Pancreas (tissue), 10 donors: ENCODE measurements around the gene FCRLA. TPM values are rescaled to one million over a fixed set of nuclear protein-coding genes. Genes with fewer than 3 reads are reported as not detected.
A peak's percentile ranks its signal among the peaks of the same experiment; 100 is the strongest.
"Not testable (repeated sequence)": the region's sequence is repeated elsewhere in the genome, so short reads cannot be mapped to it uniquely, and the experiment has no call there.

Source experiments
- ATAC-seq, 4 donors: fragments of 200-7000 bp; cut with Tn5 transposase; one replicate each; pipeline versions ENCODE4 v1.8.0 to v1.9.1; 2020; ENCODE audit warnings: mild to moderate bottlenecking in 4 of 4, moderate library complexity in 4 of 4
- DNase-seq, 6 donors: peaks; one replicate each; pipeline ENCODE4 v3.0.0-alpha.2; 2020
- FAIRE-seq: peaks from 2 replicates; lab custom pipeline; 2012; peaks lifted over from hg19 to GRCh38; lab: Jason Lieb, UNC
- H3K27ac ChIP-seq, 4 donors: fragments of 200-600 bp; sonication (generic); 1 replicate in 3 of 4; 2 replicates in 1 of 4; pipeline versions ENCODE4 v1.5.0 to v1.8.0; 2020
- H3K27me3 ChIP-seq, 4 donors: fragments of 200-600 bp; one replicate each; pipeline ENCODE4 v1.8.0; 2021
- H3K36me3 ChIP-seq, 3 donors: fragments of 200-600 bp; sonication (generic) in 1 of 3; one replicate each; pipeline versions ENCODE4 v1.5.0 to v1.8.0; 2020 to 2021
- H3K4me1 ChIP-seq, 3 donors: fragments of 200-600 bp; one replicate each; pipeline ENCODE4 v1.8.0; 2021
- H3K4me3 ChIP-seq, 4 donors: fragments of 200-600 bp; sonication (generic) in 2 of 4; one replicate each; pipeline versions ENCODE4 v1.5.0 to v1.8.0; 2020 to 2021
- H3K9me3 ChIP-seq, 4 donors: fragments of 200-600 bp; one replicate each; pipeline ENCODE4 v1.8.0; 2021
- WGBS, 2 donors: extraction: QIAGEN DNeasy Blood & Tissue Kit; methylation state at CpG; one replicate each; pipeline ENCODE4 v1.1.7; 2013; 5-methylcytosine and 5-hydroxymethylcytosine counted together
- intact Hi-C, 3 donors: fragments of 100-400 bp; cut with DNase I; formaldehyde crosslinking; loops; one replicate each; pipeline versions ENCODE4 v1.11.1 to v1.14.2; 2022
- polyA plus RNA-seq, 2 donors: library from polyadenylated mRNA; stranded (reverse); fragments of 200-250 nt; gene quantifications; one replicate each; pipeline ENCODE4 v1.2.3, GENCODE V29; 2013
- total RNA-seq, 6 donors: library from RNA; stranded (reverse); fragmentation: NEBNext Ultra II Directional in 4 of 6; extraction: Animal tissue kit (Norgen Biotek cat#: 25700) in 4 of 6; gene quantifications; one replicate each; pipeline versions ENCODE4 v1.2.1 to v1.2.4, GENCODE V29; 2021 to 2023
- TF ChIP-seq, protein P1 (sequence below), 4 donors: fragments of 200-600 bp; sonication (generic) in 3 of 4; IDR thresholded peaks; one replicate each; pipeline versions ENCODE4 v1.5.0 to v1.8.0; 2021; ENCODE audit warnings: antibody characterized with exemption in 4 of 4
- donor health status: healthy with polysubstance abuse.
- donor health status: DM: no; HTN: no; CAD: no; lungs with moderate emphysema.
- donor health status: DM: no; HTN: no; CAD: no.
- donor health status: control.
- donor health status: control.
- donor health status: Bipolar disorder and iron deficiency.
- donor health status: DM: yes; HTN: yes; CAD: no.
- donor health status: DM: no; HTN: no; CAD: no.
- donor health status: DM: no; HTN: no; CAD: no.
- donor health status: DM: yes; HTN: yes; CAD: no.

The FCRLA gene
- total and polyA plus RNA-seq, 8 donors: 0.38 TPM; not detected in 7

DNA sequence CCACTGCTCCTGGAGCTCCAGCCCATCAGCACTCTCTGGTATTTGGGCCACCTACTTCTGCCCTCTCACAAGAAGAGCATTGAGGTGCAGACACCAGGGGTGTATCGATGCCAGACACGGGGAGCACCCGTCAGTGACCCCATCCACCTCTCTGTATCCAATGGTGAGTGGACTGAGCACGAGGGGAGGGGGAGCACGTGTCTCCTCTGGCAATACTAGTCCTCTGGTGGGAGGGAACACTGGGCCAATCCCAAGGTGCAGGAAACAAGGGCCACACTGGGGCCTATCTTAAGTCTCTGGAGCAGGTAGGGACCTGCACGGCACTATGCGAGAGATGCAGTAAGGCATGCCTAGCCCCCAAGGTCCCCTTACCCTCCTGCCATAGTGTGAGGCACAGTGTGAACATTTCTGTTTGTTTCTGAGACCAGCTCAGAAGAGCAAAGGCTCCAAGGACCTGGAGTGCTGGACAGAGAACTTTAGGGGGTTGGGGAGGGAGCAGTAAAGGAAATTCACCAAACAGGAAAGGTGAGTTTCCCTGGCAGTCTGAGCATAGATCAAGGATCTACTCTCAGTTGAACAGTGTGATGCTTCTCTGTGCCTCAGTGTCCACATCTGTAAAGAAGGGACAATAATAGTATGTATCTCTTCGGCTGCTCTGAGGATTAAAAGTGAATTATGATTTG, 16.6 kb downstream of the FCRLA start:
- no peak for ATAC-seq
- no peak for DNase-seq
- Histone ChIP-seq H3K36me3 (no peaks in the 10 kb centered on the region), H3K9me3 (no peaks in the 10 kb centered on the region), H3K27ac (no peak overlapping the region), H3K4me1 (peaks cover 0 to 7% (median 0%) of the 10 kb centered on the region in 3 donors), H3K4me3 (no peak overlapping the region), H3K27me3 (no peaks in the 10 kb centered on the region)
- no peak for FAIRE-seq
- WGBS, 2 donors: 68 to 81% methylated on average over 8 of the region's 8 CpGs
- TF ChIP-seq, protein P1, sequence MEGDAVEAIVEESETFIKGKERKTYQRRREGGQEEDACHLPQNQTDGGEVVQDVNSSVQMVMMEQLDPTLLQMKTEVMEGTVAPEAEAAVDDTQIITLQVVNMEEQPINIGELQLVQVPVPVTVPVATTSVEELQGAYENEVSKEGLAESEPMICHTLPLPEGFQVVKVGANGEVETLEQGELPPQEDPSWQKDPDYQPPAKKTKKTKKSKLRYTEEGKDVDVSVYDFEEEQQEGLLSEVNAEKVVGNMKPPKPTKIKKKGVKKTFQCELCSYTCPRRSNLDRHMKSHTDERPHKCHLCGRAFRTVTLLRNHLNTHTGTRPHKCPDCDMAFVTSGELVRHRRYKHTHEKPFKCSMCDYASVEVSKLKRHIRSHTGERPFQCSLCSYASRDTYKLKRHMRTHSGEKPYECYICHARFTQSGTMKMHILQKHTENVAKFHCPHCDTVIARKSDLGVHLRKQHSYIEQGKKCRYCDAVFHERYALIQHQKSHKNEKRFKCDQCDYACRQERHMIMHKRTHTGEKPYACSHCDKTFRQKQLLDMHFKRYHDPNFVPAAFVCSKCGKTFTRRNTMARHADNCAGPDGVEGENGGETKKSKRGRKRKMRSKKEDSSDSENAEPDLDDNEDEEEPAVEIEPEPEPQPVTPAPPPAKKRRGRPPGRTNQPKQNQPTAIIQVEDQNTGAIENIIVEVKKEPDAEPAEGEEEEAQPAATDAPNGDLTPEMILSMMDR (IDR thresholded peaks at IDR 0.05): no peak
- intact Hi-C loops: no loop called here

DNA sequence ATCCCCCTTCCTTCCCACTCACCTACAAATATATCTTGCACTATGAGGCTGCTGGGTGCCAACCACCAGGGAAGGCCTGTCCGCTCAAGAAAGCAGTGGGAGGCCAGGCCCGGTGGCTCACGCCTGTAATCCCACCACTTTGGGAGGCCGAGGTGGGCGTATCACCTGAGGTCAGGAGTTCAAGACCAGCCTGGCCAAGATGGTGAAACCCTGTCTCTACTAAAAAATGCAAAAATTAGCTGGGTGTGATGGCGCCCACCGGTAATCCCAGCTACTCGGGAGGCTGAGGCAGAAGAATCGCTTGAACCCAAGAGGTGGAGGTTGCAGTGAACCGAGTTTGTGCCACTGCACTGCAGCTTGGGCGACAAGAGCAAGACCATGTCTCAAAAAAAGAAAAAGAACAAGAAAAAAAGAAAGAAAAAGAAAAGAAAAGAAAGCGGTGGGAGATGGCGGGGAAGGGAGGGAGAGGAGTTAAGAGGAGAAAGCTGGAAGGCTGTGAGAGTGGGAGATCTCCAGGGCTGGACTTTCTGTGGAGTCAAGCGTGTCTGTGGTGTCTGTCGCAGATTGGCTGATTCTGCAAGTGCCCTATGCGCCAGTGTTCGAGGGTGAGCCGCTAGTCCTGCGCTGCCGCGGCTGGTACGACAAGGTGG, 18.4 kb downstream of the FCRLA start:
- Histone ChIP-seq H3K4me3 (peak overlapping the region; percentile 68 to 90 (median 74)), H3K27ac (peak overlapping the region in 1 of 4 donors; percentile 83)
- FAIRE-seq, H3K27me3 ChIP-seq, H3K36me3 ChIP-seq, DNase-seq, ATAC-seq, H3K4me1 ChIP-seq, intact Hi-C loops, H3K9me3 ChIP-seq: not testable (repeated sequence)
- 44 to 45% methylated on average over 22 of the region's 22 CpGs for WGBS, 2 donors

DNA sequence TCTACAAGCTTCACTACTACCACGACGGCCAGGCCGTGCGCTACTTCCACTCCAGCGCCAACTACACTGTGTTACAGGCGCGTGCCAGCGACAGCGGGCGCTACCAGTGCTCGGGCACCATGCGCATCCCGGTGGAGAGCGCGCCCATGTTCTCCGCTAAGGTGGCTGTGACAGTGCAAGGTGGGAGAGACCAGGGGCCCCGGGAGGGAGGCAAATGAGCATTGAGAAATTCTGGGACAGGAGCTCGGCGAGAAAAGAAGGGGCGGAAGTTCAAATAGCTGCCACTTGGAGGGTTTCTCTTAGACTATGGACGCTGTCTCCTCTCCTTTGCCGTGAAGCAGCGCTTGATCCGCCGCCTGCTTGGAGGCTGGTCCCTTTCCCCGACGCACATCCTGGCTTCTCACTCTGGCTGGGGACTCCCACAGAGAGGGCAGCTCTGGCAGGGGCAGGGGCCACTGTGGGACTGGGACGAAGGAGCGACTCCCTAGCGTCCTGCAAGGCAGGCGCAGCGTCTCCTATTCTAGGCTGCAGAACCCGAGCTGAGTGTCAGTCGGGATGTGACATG, 19.0 kb downstream of the FCRLA start:
- H3K27ac ChIP-seq: peak overlapping the region; percentile 24 to 83 (median 75)
- intact Hi-C loops: no loop called here
- ATAC-seq: peak; percentile 39 to 52 (median 50)
- peaks cover 0 to 7% (median 0%) of the 10 kb centered on the region in 3 donors for H3K4me1 ChIP-seq
- TF ChIP-seq, protein P1 (IDR thresholded peaks at IDR 0.05): no peak
- FAIRE-seq: no peak
- WGBS, 2 donors: 0 to 1% methylated on average over 30 to 34 of the region's 34 CpGs
- no peaks in the 10 kb centered on the region for H3K27me3 ChIP-seq
- H3K9me3 ChIP-seq: no peaks in the 10 kb centered on the region
- H3K36me3 ChIP-seq: no peaks in the 10 kb centered on the region
- peak overlapping the region; percentile 68 to 90 (median 74) for H3K4me3 ChIP-seq
- peak; percentile 24 to 80 (median 52) for DNase-seq

DNA sequence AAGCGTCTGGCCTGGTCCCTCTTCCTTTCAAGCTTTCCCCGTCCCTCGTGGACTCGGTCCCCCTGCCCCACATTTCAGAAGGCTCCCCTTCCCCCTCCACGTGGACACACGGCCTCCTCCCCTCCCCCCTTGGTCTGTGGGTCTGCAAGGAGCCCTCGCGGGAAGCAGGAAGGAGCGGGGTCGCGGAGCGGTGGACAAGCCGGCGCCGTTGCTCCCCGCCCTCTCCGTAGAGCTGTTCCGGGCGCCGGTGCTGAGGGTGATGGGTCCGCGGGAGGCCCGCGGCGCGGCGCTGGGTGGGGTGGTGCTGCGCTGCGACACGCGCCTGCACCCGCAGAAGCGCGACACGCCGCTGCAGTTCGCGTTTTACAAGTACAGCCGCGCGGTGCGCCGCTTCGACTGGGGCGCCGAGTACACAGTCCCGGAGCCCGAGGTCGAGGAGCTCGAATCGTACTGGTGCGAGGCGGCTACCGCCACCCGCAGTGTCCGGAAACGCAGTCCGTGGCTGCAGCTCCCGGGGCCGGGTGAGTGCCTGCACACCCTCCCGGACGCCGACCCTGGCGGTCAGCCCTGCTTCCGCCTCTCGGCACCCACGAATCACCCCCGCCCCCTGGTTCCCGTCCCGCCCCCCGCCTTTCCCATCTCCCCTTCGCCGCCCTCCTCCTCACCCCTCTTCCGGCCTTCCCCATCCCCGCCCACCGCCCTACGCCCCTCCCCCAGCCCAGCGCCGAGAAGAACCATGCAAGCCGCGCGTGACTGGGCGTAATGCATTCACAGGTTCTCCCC, 19.6 kb downstream of the FCRLA start:
- WGBS, 2 donors: 1% methylated on average over 61 to 83 of the region's 83 CpGs
- no peaks in the 10 kb centered on the region for H3K9me3 ChIP-seq
- ATAC-seq: peak; percentile 88 to 93 (median 90)
- intact Hi-C loops: no loop called here
- H3K4me3 ChIP-seq: peak overlapping the region; percentile 68 to 90 (median 74)
- TF ChIP-seq, protein P1 (IDR thresholded peaks at IDR 0.05): no peak
- H3K36me3 ChIP-seq: no peaks in the 10 kb centered on the region
- peak overlapping the region; percentile 56 to 83 (median 78) for H3K27ac ChIP-seq
- FAIRE-seq: no peak
- H3K4me1 ChIP-seq: peaks cover 0 to 7% (median 0%) of the 10 kb centered on the region in 3 donors
- no peaks in the 10 kb centered on the region for H3K27me3 ChIP-seq
- peak; percentile 88 to 94 (median 89) for DNase-seq
